HG03354 (cell line): Measurements from ENCODE around the gene IMMP1L.

Experiments
- ATAC-seq: cut with Tn5 transposase; IDR thresholded peaks from one replicate; pipeline ENCODE4 v1.9.1; 2021; ENCODE audit warnings: mild to moderate bottlenecking; ENCODE audit not compliant: unreplicated experiment, poor library complexity, severe bottlenecking

Gene IMMP1L

GRCh38 chr11:31412946-31413345 is 96.5 kb downstream of the IMMP1L start:
- ATAC-seq = no peak

- ATAC-seq = no peak
These were observed 101.2 kb downstream of the IMMP1L start for GRCh38 chr11:31408201-31408600.

- ATAC-seq = no peak
These were observed 104.8 kb downstream of the IMMP1L start for GRCh38 chr11:31404614-31405013.

- peak; percentile 53 for ATAC-seq
These were observed 112.1 kb downstream of the IMMP1L start for GRCh38 chr11:31397239-31397834.

GRCh38 chr11:31387379-31387778 is 122.0 kb downstream of the IMMP1L start:
- no peak for ATAC-seq

GRCh38 chr11:31383116-31383515 is 126.3 kb downstream of the IMMP1L start:
- ATAC-seq = no peak
